ENCODE measurements around the gene SLX9. TPM values are rescaled to one million over a fixed set of nuclear protein-coding genes. Genes with fewer than 3 reads are reported as not detected.

Gene SLX9
- total and polyA plus RNA-seq, 2 donors (not counting 3 experiments of a cell fraction or from before 2014, with no cell fraction given), result 27.0 to 50.6 TPM

DNA sequence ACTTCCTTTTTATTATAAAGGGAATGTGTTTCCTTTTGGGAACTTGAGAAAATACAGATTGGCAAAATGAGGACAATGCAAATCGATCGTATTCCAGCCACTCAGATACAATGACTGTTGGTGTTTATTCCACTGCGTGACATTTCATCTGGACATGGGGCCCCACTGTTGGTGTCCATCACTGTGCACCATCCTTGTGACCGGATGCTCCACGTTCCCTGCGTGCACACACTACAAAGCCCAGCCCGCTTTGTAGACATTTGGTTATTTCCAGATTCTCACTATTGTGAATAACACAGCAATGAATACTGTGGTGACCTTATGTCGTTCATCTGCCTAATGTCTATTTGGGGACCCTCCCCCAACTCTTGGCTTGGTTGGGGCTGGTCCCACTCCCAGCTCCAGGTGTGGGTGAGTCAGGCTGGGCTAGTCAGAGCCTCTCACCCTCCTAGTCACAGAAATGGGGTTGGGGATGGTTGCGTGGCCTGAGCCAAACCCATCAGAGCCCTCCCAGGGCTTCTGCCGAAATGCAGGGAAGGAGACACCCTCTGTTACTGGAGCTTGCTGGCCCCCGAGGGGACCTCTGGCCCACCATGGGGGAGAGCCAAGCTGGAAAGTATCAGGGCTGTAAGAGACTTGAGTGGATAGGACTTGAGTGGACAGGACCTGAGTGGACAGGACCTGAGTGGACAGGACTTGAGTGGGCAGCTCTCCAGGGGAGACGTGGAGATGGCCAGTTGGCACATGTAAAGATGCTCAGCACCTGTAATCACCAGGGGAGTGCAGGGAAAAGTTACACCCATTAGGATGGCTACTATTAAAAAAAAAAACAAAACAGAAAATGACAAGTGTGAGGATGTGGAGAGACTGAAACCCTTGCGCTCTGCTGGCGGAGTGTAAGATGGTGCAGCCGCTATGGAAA, 77.5 kb downstream of the SLX9 start:
- Histone ChIP-seq H3K9me3 (replicated peaks; ENCODE audit: control insufficient read depth, insufficient read depth, low read length) (no peaks in the 10 kb centered on the region), H3K4me2 (ENCODE audit: insufficient read depth, low read length) (no peak overlapping the region), H3K9me1 (replicated peaks; ENCODE audit: control insufficient read depth, extremely low read depth, insufficient read depth, low read length) (no peaks in the 10 kb centered on the region), H3K9ac (replicated peaks; ENCODE audit: extremely low read depth, insufficient read depth, low read length) (no peak overlapping the region), H3K27ac (ENCODE audit: insufficient read depth, low read depth, low read length) (no peak overlapping the region), H3K79me2 (ENCODE audit: control insufficient read depth, insufficient read depth, low read length) (no peaks in the 10 kb centered on the region), H3K36me3 (ENCODE audit: control insufficient read depth in 2 of 2, extremely low read depth in 1 of 2, insufficient read depth in 2 of 2, low read length in 2 of 2) (no peaks in the 10 kb centered on the region), H2AFZ (ENCODE audit: low read depth, low read length) (no peak overlapping the region), H4K20me1 (replicated peaks; ENCODE audit: control insufficient read depth, extremely low read depth, insufficient read depth, low read length) (no peaks in the 10 kb centered on the region), H3K27me3 (ENCODE audit: control insufficient read depth in 2 of 2, insufficient read depth in 2 of 2, low read length in 2 of 2) (no peaks in the 10 kb centered on the region), H3K4me3 (replicated peaks in 1 of 3; ENCODE audit: insufficient read depth in 1 of 3, low read depth in 1 of 3, low read length in 3 of 3) (no peak overlapping the region), H3K4me1 (ENCODE audit: control insufficient read depth, extremely low read depth, insufficient read depth, low read length) (peaks cover 20% of the 10 kb centered on the region)
- BruUV-seq (replicated peaks), result no TSS peak
- dilution Hi-C loops (cut with MboI; ENCODE audit: extremely low pct_ligation_motif_present, low sequenced_read_pairs), result no loop called here
- no peak for DNase-seq (ENCODE audit: low read depth, low spot score)
- FAIRE-seq, result no peak
- intact Hi-C loops (cut with micrococcal nuclease), result no loop called here
- POLR2A ChIA-PET, result no interaction called here
- TF ChIP-seq, protein P1, sequence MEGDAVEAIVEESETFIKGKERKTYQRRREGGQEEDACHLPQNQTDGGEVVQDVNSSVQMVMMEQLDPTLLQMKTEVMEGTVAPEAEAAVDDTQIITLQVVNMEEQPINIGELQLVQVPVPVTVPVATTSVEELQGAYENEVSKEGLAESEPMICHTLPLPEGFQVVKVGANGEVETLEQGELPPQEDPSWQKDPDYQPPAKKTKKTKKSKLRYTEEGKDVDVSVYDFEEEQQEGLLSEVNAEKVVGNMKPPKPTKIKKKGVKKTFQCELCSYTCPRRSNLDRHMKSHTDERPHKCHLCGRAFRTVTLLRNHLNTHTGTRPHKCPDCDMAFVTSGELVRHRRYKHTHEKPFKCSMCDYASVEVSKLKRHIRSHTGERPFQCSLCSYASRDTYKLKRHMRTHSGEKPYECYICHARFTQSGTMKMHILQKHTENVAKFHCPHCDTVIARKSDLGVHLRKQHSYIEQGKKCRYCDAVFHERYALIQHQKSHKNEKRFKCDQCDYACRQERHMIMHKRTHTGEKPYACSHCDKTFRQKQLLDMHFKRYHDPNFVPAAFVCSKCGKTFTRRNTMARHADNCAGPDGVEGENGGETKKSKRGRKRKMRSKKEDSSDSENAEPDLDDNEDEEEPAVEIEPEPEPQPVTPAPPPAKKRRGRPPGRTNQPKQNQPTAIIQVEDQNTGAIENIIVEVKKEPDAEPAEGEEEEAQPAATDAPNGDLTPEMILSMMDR (IDR thresholded peaks at IDR 0.05; ENCODE audit: extremely low read depth in 1 of 2, insufficient read depth in 1 of 2, low read depth in 1 of 2, low read length in 2 of 2), result no peak
- TF ChIP-seq POLR2AphosphoS5 (IDR thresholded peaks at IDR 0.05; ENCODE audit: insufficient read depth, low read depth, low read length) (no peak), FOS (IDR thresholded peaks at IDR 0.05; ENCODE audit: borderline replicate concordance, insufficient read depth, low read length) (no peak), EZH2 (IDR thresholded peaks at IDR 0.05; ENCODE audit: borderline replicate concordance, low read depth, low read length, severe bottlenecking) (no peak), POLR2A (IDR thresholded peaks at IDR 0.05; ENCODE audit: low read depth, low read length) (no peak), MYC (IDR thresholded peaks at IDR 0.05; ENCODE audit: low read depth, low read length) (no peak), GATA2 (IDR thresholded peaks at IDR 0.05; ENCODE audit: insufficient read depth, insufficient read length, low read depth, low read length) (no peak), JUN (IDR thresholded peaks at IDR 0.05; ENCODE audit: borderline replicate concordance, insufficient read depth, insufficient read length, low read depth) (no peak)
- TF ChIP-seq, protein P2, sequence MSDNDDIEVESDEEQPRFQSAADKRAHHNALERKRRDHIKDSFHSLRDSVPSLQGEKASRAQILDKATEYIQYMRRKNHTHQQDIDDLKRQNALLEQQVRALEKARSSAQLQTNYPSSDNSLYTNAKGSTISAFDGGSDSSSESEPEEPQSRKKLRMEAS (IDR thresholded peaks at IDR 0.05; ENCODE audit: insufficient read depth, insufficient read length), result no peak
- CTCF ChIA-PET, result interaction anchor here (0.9 to 1.2 kb wide), 2 partner anchors 85 to 111 kb away, joined by 3 to 5 read pairs; no protein-coding TSS in a partner anchor

All from endothelial cell of umbilical vein (primary cell).